ENCODE measurements around the gene GULP1.
"Not testable (repeated sequence)": the region's sequence is repeated elsewhere in the genome, so short reads cannot be mapped to it uniquely, and the experiment has no call there.

GRCh38 chr2:188298937-188299371, 7.3 kb downstream of the GULP1 start:
- TF ChIP-seq POLR2A (IDR thresholded peaks at IDR 0.05; ENCODE audit: low read length); GATA1 (IDR thresholded peaks at IDR 0.05; ENCODE audit: low read depth, low read length): not testable (repeated sequence)

Measured in erythroblast (primary cell).